Measurements from ENCODE around the gene MYL6. TPM values are rescaled to one million over a fixed set of nuclear protein-coding genes. Genes with fewer than 3 reads are reported as not detected.
"Not testable (repeated sequence)": the region's sequence is repeated elsewhere in the genome, so short reads cannot be mapped to it uniquely, and the experiment has no call there.

Gene MYL6
- total and polyA plus RNA-seq, 8 donors = 1,132 to 4,672 (median 3,368) TPM

GRCh38 chr12:56155256-56155845 lies 2.8 kb upstream of the MYL6 start:
- DNase-seq = peak in 1 of 2 donors; percentile 26
- no peaks in the 10 kb centered on the region for H3K27me3 ChIP-seq
- H3K36me3 ChIP-seq = peaks cover 9 to 11% (median 10%) of the 10 kb centered on the region in 4 donors
- intact Hi-C loops (cut with DNase I; ENCODE audit: low total_unique reads) = no loop called here
- WGBS, 5 donors = 60 to 82% (median 67%) methylated on average over 11 of the region's 11 CpGs
- H3K4me3 ChIP-seq = no peak overlapping the region
- H3K9me3 ChIP-seq = no peaks in the 10 kb centered on the region
- TF ChIP-seq CTCF (IDR thresholded peaks at IDR 0.05) (no peak), POLR2AphosphoS5 (IDR thresholded peaks at IDR 0.05) (no peak), EP300 (IDR thresholded peaks at IDR 0.05) (no peak), POLR2A (IDR thresholded peaks at IDR 0.05) (no peak)
- no peak overlapping the region for H3K27ac ChIP-seq
- peaks cover 24 to 52% (median 50%) of the 10 kb centered on the region in 4 donors for H3K4me1 ChIP-seq

GRCh38 chr12:56156464-56157200 lies 1.5 kb upstream of the MYL6 start:
- Histone ChIP-seq H3K27ac (peak overlapping the region; percentile 95 to 99 (median 97)), H3K4me3 (peak overlapping the region; percentile 71 to 85 (median 74))
- DNase-seq = not testable (repeated sequence)

GRCh38 chr12:56157201-56158028 lies 744 bp upstream of the MYL6 start:
- TF ChIP-seq EP300 (IDR thresholded peaks at IDR 0.05) (no peak), POLR2AphosphoS5 (IDR thresholded peaks at IDR 0.05) (peak in 2 of 3 donors; percentile 41 to 49), CTCF (IDR thresholded peaks at IDR 0.05) (peak in 5 of 7 experiments; percentile 57 to 77 (median 71))
- 2 to 4% (median 3%) methylated on average over 45 of the region's 45 CpGs for WGBS, 5 donors
- intact Hi-C loops (cut with DNase I; ENCODE audit: low total_unique reads) = no loop called here
- H3K36me3 ChIP-seq = peaks cover 30 to 32% (median 30%) of the 10 kb centered on the region in 4 donors
- peak overlapping the region; percentile 71 to 85 (median 74) for H3K4me3 ChIP-seq
- H3K27ac ChIP-seq = peak overlapping the region; percentile 95 to 99 (median 97)
- no peaks in the 10 kb centered on the region for H3K27me3 ChIP-seq
- no peaks in the 10 kb centered on the region for H3K9me3 ChIP-seq
- peak; percentile 73 to 93 for DNase-seq
- H3K4me1 ChIP-seq = peaks cover 35 to 62% (median 58%) of the 10 kb centered on the region in 4 donors

More at GRCh38 chr12:56156464-56157200, 1.5 kb upstream of the MYL6 start:
- H3K9me3 ChIP-seq; intact Hi-C loops (cut with DNase I; ENCODE audit: low total_unique reads); H3K27me3 ChIP-seq: not testable (repeated sequence)
- Histone ChIP-seq H3K4me1 (peaks cover 29 to 58% (median 55%) of the 10 kb centered on the region in 4 donors), H3K36me3 (peaks cover 22 to 24% (median 22%) of the 10 kb centered on the region in 4 donors)
- WGBS, 5 donors = 85 to 89% (median 88%) methylated on average over 21 of the region's 21 CpGs

GRCh38 chr12:56158926-56159461 lies 835 bp downstream of the MYL6 start:
- Histone ChIP-seq H3K36me3 (peaks cover 46 to 48% (median 46%) of the 10 kb centered on the region in 4 donors), H3K4me3 (peak overlapping the region; percentile 71 to 85 (median 74)), H3K9me3 (no peaks in the 10 kb centered on the region), H3K27ac (peak overlapping the region; percentile 95 to 99 (median 97)), H3K4me1 (peaks cover 31 to 63% (median 50%) of the 10 kb centered on the region in 4 donors), H3K27me3 (no peaks in the 10 kb centered on the region)
- peak; percentile 82 to 91 for DNase-seq
- 0 to 1% (median 0%) methylated on average over 6 of the region's 6 CpGs for WGBS, 5 donors
- TF ChIP-seq POLR2A (IDR thresholded peaks at IDR 0.05) (no peak), POLR2AphosphoS5 (IDR thresholded peaks at IDR 0.05) (peak; percentile 43 to 82 (median 76))
- intact Hi-C loops (cut with DNase I; ENCODE audit: low total_unique reads) = no loop called here

Measured in stomach (tissue), 9 donors.